ENCODE measurements around the gene TMEM17.

TMEM17 gene

DNA sequence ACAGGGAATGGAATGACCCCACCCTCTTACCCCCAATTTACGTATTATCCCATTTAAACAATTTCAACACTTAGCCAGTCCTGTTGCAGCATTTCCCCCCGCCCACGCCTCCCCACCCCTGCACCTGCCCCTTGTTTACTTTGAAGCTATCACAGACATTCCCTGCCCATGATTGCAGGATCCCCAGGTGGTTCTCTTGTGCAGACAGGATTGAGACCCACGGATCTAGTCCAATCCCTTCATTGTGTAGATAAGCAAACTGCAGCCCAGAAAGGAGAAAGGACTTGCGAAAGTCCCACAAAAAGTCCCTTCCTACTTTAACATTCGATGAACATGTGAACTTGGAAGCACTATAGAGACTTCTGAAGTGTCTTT, 38.9 kb downstream of the TMEM17 start:
- H3K9ac ChIP-seq, result no peak overlapping the region
- no peaks in the 10 kb centered on the region for H3K9me3 ChIP-seq (ENCODE audit: control insufficient read depth, low read length)
- H3K4me1 ChIP-seq, result no peaks in the 10 kb centered on the region
- H3K36me3 ChIP-seq (ENCODE audit: control insufficient read depth, insufficient read depth, low read length), result no peaks in the 10 kb centered on the region
- H3K4me2 ChIP-seq (ENCODE audit: low read length), result no peak overlapping the region
- no peak overlapping the region for H2AFZ ChIP-seq
- no peaks in the 10 kb centered on the region for H3K27me3 ChIP-seq (ENCODE audit: control insufficient read depth, insufficient read depth, low read length)
- H3K27ac ChIP-seq, result no peak overlapping the region
- no peaks in the 10 kb centered on the region for H3K79me2 ChIP-seq
- TF ChIP-seq CTCF (IDR thresholded peaks at IDR 0.05), result no peak
- no peak overlapping the region for H3K4me3 ChIP-seq (ENCODE audit: low read depth, low read length)

GRCh38 chr2:62466503-62466854, 39.5 kb downstream of the TMEM17 start:
- Histone ChIP-seq H3K9ac (no peak overlapping the region), H3K27ac (no peak overlapping the region)
- TF ChIP-seq CTCF (IDR thresholded peaks at IDR 0.05), result no peak

DNA sequence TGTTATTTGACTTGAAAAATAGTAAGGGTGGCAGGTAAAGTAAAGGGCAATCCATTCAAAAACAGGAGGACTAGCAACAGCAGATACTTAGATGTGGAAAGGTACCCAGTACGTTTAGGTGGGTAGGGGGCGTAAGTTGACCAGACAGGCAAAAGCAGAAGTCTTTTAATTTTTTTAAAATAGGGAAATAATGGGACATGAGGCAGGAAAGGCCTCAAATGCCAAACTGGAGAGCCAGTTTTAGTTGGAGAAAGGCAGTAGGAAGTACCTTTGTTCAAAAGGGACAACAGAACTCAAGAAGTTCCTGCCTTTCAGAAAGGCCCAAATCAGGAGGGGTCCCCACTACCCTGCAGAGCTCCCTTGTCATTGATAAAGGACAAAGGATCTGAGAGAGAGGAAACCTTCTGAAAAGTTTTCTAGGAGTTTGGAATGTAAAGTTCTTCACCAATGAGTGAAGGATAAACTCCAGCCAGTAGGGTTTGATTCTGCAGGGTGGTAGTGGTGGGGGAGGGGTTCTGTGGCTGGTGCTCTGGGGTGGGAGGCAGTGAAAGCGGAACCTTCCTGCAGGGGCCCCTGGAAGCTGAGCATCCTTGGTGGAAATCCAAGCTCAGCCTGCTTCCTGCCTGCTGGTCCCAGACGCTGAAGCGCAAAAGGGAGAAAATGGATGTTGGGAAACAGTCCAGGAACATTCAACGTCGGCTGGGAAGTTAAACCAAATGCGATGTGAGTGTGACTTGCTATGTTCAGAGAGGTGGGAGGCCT, 40.1 kb downstream of the TMEM17 start:
- Histone ChIP-seq H3K4me1 (no peaks in the 10 kb centered on the region), H3K79me2 (no peaks in the 10 kb centered on the region), H3K4me3 (ENCODE audit: low read depth, low read length) (no peak overlapping the region), H3K36me3 (ENCODE audit: control insufficient read depth, insufficient read depth, low read length) (no peaks in the 10 kb centered on the region), H3K27me3 (ENCODE audit: control insufficient read depth, insufficient read depth, low read length) (no peaks in the 10 kb centered on the region), H3K9me3 (ENCODE audit: control insufficient read depth, low read length) (no peaks in the 10 kb centered on the region), H2AFZ (no peak overlapping the region), H3K4me2 (ENCODE audit: low read length) (no peak overlapping the region), H3K27ac (no peak overlapping the region), H3K9ac (no peak overlapping the region)
- no peak for TF ChIP-seq CTCF (IDR thresholded peaks at IDR 0.05)

More at GRCh38 chr2:62466503-62466854, 39.5 kb downstream of the TMEM17 start:
- no peak overlapping the region for H3K4me2 ChIP-seq (ENCODE audit: low read length)
- no peaks in the 10 kb centered on the region for H3K9me3 ChIP-seq (ENCODE audit: control insufficient read depth, low read length)
- H3K79me2 ChIP-seq, result no peaks in the 10 kb centered on the region
- no peaks in the 10 kb centered on the region for H3K27me3 ChIP-seq (ENCODE audit: control insufficient read depth, insufficient read depth, low read length)
- H2AFZ ChIP-seq, result no peak overlapping the region
- H3K4me3 ChIP-seq (ENCODE audit: low read depth, low read length), result no peak overlapping the region
- no peaks in the 10 kb centered on the region for H3K36me3 ChIP-seq (ENCODE audit: control insufficient read depth, insufficient read depth, low read length)
- no peaks in the 10 kb centered on the region for H3K4me1 ChIP-seq

GRCh38 chr2:62465039-62465740, 40.8 kb downstream of the TMEM17 start:
- no peak for TF ChIP-seq CTCF (IDR thresholded peaks at IDR 0.05)
- H3K9me3 ChIP-seq (ENCODE audit: control insufficient read depth, low read length), result no peaks in the 10 kb centered on the region
- no peak overlapping the region for H2AFZ ChIP-seq
- no peak overlapping the region for H3K9ac ChIP-seq
- H3K4me2 ChIP-seq (ENCODE audit: low read length), result no peak overlapping the region
- H3K79me2 ChIP-seq, result no peaks in the 10 kb centered on the region
- H3K27me3 ChIP-seq (ENCODE audit: control insufficient read depth, insufficient read depth, low read length), result no peaks in the 10 kb centered on the region
- no peaks in the 10 kb centered on the region for H3K4me1 ChIP-seq
- H3K36me3 ChIP-seq (ENCODE audit: control insufficient read depth, insufficient read depth, low read length), result no peaks in the 10 kb centered on the region
- H3K4me3 ChIP-seq (ENCODE audit: low read depth, low read length), result no peak overlapping the region
- H3K27ac ChIP-seq, result no peak overlapping the region

All from parathyroid adenoma (tissue), 2 donors.